ENCODE measurements around the gene PRPSAP2. TPM values are rescaled to one million over a fixed set of nuclear protein-coding genes. Genes with fewer than 3 reads are reported as not detected.

PRPSAP2 gene
- polyA plus RNA-seq, 3 donors, result 12.2 to 14.1 (median 13.3) TPM

DNA sequence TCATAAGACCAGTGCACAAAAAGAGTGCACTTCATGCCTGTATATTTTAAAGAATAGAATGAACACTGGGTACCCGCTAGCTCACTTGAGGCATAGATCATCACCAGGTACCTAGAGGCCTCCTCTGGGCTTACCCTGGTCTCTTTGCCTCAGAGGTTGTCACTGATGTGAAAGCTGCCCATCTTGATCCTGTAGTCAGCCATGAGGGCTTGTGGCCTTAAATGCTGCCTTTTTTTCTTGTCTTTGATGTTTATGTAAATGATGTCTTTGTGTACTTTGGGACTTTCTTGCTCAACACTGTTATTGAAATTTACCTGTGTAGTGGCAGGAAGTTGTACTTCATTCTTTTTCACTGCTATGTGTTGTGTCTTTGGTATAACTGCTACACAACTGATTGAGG is 67.3 kb downstream of the PRPSAP2 start:
- no peak overlapping the region for H3K27ac ChIP-seq (ENCODE audit: low read depth, low read length)
- WGBS, 3 donors, result 93 to 100% (median 96%) methylated on average over 1 of the region's 1 CpG

DNA sequence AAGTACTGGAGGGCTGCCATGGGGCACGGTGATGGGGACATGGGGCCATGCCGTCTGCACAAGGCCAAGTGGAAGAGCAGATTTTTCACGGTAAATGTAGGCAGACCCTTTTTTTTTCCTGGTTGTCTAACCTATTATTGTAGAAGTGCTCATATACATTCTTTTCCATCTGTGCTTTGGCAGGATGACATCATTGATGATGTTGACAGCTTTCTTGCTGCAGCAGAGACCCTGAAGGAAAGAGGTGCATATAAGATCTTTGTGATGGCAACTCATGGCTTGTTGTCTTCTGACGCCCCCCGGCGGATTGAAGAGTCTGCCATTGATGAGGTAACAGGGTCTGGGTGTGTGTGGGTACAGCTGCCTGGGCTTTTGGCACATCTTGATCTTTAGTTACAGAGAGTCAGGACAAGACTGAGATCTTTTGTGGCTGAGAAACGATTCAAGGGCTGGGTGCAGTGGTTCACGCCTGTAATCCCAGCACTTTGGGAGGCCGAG is 70.7 kb downstream of the PRPSAP2 start:
- 87 to 94% (median 89%) methylated on average over 9 of the region's 9 CpGs for WGBS, 3 donors

DNA sequence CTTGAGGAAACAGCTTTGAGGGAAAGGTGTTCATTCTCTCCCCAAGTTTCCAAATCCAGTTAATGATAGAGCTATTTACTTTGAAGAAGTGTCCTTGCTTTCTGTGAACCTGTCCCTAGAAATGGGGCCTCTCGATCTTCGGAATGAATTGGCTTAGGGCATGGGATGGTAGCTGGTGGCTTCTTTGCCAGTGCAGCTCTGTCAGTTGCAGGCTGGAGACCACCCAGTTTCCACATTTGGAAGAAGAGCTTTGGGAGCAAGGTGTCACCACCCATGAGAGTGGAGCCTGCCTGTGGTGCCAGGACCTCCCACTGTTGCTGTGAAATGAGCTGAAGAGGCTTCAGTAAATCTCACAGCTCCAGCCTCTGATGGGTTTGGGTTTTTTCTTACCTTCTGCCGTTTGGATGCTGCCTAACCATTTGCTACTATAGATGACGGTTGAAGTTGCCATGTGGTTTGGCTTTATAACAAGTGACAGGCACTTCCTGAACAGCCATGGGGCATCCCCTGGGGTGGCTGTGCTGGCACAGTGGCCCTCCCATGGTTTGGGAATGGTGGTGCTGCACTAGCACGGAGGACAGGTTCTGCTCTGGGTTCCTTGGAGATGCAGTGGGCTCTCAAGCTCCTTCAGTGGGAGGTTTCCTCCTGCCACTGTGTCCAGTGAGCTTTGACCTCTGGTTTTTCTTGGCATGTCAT is 74.6 kb downstream of the PRPSAP2 start:
- H3K27ac ChIP-seq (ENCODE audit: low read depth, low read length), result no peak overlapping the region
- 61 to 68% (median 68%) methylated on average over 5 of the region's 5 CpGs for WGBS, 3 donors

More for the DNA sequence above, 70.7 kb downstream of the PRPSAP2 start:
- H3K27ac ChIP-seq (ENCODE audit: low read depth, low read length), result no peak overlapping the region

DNA sequence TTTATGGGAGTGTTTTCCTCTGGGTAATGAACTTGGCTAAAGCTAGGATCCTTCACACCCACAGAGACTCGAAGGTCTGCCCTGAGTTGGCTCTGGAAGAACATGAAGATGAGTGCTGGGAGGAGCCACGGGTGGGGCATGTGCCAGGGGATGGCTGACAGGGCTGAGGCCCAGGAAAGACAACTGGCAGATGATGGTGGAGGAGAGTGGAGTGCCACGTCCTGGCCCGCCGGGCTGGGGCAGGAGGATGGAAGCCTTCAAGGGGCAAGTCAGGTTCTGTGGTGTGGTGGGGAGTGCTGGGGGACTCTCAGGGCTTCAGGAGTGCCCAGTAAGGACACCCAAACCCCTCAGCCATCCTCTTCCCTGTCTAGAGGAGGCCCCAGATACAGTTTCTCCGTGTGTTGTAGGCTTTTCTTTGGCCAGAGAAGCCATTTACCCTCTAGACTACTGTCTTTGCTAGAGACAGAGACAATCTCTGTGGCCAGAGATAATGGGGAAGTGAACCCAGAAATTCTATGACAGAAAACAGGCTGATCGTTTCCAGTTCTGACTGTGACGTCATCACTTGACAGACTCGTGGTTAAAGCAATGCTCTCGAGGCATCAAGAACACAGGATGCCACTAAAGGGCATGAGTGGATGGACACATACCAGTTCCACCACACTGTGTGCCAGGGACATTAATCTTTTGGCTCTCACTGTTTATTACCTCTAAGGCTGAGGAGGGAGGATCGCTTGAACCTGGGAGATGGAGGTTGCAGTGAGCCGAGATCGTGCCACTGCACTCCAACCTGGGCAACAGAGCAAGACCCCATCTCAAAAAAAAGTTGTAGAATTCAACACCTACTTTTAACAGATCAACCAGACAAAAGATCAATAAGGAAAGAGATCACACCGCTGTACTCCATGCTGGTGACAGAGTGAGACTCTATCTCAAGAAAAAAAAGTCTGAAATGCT is 75.4 kb downstream of the PRPSAP2 start:
- WGBS, 3 donors, result 72 to 83% (median 73%) methylated on average over 14 of the region's 14 CpGs
- H3K27ac ChIP-seq (ENCODE audit: low read depth, low read length), result no peak overlapping the region

DNA sequence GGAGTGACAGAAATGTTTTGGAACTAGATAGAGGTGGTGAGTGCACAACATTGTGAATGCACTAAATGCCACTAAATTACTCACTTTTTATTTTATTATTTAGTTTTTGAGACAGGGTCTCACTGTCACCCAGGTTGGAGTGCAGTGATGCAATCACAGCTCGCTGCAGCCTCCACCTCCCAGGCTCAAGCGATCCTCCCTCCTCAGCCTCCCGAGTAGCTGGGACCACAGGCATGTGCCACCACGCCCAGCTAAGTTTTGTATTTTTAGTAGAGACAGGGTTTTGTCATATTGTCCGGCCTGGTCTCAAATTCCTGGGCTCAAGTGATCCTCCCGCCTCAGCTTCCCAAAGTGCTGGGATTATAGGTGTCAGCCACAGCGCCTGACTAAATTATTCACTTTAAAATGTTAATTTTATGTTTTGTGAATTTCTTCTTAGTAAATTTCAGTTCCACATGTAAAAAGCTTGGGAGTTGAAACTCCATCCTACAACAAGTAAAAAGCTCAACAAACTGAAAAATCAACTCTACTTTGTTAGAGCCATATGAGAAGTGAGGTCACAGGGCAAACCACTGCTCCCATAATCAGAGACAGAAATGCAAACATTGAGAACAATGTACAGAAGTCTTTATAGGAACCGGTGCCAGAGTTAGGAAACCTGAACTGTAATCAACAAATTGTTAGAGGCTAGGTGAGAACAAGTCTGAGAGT is 80.2 kb downstream of the PRPSAP2 start:
- WGBS, 3 donors, result 72 to 84% (median 82%) methylated on average over 8 of the region's 8 CpGs
- H3K27ac ChIP-seq (ENCODE audit: low read depth, low read length), result no peak overlapping the region

DNA sequence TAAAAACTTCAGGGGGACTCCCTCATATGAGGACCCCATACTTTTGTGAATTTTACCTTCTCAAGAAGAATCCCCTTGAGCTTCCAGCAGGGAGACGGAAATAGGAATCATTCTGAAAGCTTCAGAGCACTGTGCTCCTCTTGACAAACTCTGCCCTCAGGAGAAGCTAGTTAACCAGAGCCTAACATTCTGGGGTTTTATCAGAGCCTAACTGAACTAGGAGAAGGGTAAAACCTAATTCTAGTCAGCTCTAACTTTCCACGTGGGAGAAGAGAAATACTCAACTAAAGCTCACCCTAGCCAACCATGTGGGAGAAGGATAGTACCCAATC is 80.7 kb downstream of the PRPSAP2 start:
- 56 to 78% (median 58%) methylated on average over 2 of the region's 2 CpGs for WGBS, 3 donors
- H3K27ac ChIP-seq (ENCODE audit: low read depth, low read length), result no peak overlapping the region

DNA sequence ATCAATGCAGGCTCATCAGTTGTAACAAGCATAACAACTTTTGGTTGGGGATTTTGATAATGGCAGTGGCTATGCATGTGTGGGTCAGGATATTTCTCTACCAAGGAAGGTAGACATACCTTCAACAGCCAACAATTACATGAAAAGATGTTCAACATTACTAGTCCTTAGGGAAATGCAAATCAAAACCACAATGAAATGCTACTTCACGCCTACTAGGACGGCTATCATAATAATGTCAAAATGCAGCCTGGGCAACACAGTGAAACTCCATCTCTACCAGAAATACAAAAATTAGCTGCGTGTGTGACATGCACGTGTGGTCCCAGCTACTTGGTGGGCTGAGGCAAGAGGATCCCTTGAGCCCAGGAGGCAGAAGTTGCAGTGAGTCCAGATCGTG is 86.7 kb downstream of the PRPSAP2 start:
- H3K27ac ChIP-seq (ENCODE audit: low read depth, low read length), result no peak overlapping the region
- WGBS, 3 donors, result 74 to 85% (median 79%) methylated on average over 5 of the region's 5 CpGs

DNA sequence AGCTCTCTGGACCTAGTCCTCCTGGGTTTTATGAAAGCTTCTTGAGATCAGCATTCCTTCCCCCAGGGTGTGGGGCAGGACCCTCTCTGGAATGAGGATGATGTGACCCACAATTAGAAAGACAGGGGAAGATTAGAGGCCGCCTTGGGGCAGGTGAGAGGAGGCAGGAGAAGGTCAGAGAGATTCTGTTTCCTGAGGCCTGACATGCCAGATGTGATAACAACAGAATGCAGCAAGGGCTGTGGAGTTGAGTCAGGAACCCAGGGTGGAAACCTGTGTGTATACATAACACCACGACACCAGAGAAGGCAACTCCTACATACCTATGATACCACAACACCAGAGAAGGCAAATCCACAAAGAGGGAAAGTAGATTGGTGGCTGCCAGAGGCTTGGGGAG is 88.6 kb downstream of the PRPSAP2 start:
- WGBS, 3 donors, result 62 to 78% (median 69%) methylated on average over 2 of the region's 2 CpGs
- H3K27ac ChIP-seq (ENCODE audit: low read depth, low read length), result no peak overlapping the region

DNA sequence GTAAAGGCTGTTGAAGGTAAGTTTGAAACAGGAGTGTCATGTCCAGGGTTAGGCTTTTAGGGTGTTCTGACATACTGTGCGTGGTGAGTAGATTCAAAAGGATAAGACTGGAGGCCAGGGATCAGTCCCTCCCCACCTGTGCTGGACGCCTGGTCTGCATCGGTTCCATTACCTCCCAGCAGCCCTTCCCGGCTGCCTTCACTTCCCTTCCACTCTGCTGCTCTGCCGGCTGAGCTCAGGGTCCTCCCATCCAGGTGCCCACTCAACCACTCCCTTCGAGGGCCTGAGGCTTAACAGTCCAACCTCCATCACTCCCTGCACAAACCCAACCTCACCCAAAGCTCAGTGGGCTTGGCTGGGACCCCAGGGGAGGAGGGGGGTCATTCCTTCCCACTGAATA is 89.9 kb downstream of the PRPSAP2 start:
- WGBS, 3 donors, result 70 to 89% (median 78%) methylated on average over 6 of the region's 6 CpGs
- no peak overlapping the region for H3K27ac ChIP-seq (ENCODE audit: low read depth, low read length)

DNA sequence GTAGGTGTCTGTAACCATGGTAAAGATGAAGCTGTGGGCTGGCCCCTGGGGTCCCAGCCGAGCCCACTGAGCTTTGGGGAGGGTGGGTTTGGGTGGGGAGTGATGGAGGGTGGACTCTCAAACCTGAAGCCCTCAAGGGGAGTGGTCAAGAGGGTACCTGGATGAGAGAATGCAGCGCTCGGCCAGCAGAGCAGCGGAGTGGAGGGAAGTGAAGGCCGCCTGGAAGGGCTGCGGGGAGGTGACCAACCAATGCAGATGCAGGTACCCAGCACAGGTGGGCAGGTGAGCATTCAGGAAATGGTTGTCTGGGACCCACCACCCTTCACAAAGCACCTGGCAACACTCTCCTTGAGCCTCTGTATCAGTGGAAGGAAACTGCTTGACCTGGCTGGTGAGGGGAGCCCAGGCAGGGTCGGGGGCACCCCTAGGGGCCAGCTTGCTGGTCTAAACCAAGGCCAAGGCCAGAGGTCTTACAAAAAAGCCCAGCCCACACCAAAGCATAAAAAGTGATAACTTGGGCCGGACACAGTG is 90.6 kb downstream of the PRPSAP2 start:
- no peak overlapping the region for H3K27ac ChIP-seq (ENCODE audit: low read depth, low read length)
- 82 to 88% (median 82%) methylated on average over 8 of the region's 8 CpGs for WGBS, 3 donors

DNA sequence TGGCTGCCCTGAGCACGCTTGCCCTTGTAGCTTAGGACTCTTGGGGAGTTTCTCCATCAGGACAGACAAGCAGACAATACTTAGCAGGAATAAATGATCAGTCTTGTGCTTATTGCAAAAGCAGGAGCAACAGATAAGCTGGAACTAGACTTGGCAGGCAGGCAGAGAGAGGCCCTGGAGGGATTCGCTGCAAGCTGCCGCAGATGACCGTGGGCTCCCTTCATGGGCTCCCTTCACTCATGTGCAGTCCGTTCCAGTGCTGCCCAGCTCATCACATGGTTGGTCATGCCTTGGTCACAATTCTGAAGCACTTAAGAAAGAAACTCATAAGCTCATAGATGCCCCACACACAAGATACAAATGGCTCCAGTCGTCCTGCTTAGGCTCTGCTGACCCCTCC is 91.6 kb downstream of the PRPSAP2 start:
- no peak overlapping the region for H3K27ac ChIP-seq (ENCODE audit: low read depth, low read length)
- 64 to 68% (median 65%) methylated on average over 6 of the region's 6 CpGs for WGBS, 3 donors

DNA sequence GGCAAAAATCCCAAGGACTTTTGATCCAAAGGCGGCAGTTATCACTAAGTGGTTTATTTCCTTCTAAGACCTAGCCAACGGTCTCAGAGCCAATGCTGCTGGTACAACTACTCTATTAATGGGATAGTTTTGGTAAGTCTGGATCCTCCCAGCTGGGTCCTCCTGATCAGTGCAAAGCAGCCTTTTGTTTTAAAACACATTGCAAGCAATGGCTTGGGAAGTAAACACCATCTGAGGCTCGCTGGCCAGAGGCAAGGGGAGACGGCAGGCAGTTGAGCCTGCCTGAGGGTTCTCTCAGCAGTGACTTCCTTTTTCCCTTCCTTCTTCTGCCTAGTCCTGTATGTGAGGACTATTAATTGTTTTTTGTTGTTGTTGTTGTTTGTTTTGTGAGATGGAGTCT is 92.4 kb downstream of the PRPSAP2 start:
- 54 to 59% (median 58%) methylated on average over 4 of the region's 4 CpGs for WGBS, 3 donors
- no peak overlapping the region for H3K27ac ChIP-seq (ENCODE audit: low read depth, low read length)

DNA sequence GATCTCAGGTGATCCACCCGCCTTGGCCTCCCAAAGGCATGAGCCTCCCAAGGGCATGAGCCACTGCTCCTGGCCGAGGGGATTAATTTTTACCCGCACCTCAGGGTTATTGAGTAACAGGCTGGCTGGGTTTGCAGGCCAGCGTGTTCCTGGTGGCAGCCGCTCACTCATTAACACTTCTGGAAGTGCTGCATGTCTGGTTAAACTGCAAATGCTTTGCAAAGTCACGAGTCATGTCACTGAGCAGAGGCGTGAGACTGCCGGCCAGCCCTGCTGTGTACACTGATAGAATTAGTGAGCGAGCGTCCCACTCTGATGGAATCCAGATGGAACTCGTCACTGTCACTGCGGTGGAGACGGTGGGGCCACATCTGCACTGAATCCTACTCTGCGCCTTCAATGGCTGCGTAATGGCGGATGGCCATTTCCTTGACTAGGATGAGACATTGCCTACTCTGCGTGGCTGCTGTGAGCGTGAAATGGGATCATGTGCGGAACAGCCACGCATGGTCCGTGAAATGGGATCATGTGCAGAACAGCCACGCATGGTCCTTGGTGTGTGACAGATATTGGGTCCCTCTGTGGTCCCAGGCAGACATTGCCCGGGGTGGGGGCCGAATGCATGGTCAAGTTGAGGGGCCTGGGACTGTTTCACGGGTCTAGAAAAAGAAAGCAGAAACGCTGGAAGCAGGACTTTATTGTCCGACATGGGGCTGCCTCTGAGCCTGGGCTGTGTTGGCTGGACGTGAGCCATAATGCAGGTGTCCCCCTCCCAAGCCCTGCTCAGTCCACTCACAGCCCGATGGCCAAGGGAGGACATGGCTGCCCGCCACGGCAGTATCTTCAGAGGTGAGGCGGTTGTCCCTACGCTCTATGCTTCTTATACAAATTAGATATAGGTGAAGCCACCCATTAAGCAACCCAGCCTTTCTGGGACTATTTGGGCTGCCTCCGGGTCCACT is 93.3 kb downstream of the PRPSAP2 start:
- WGBS, 3 donors, result 67 to 78% (median 77%) methylated on average over 34 of the region's 34 CpGs

DNA sequence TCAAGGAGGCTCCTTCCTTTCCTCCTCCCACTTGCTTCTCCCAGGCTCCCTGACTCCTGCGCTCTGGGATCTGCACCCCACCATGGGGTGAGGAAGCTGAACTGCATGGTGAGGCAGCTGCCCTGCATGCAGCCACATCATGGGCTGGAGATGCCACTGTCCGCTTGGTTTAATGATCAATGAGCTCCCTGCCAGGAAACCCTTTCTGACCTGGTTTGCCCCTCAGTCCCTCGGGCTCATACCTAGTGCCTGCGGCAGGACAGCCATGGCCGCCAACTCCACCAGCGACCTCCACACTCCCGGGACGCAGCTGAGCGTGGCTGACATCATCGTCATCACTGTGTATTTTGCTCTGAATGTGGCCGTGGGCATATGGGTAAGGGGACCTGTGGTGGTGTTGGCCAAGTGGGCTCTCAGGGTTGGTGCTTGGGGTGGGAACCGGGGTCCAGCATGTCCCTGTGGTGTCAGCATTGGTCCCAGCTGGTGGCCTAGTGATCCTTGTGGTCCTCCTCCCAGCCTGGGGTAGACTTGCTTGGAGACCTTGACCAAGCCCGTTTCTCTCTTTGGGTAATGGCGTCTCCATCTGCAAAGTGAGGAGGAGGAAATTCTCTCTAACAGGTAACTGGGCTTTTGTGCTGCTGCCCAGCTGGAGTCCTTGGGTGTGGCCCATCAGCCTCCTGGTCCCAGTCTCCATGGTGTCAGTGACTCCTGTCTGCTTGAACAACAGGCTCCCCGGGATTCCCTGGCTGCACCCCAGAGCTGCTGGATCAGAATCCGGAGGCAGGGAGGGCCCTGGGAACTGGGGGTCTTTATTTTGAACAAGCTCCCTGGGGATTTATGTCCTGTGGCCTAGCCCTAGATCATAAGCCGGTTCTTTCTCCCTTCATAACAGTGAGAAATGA is 94.3 kb downstream of the PRPSAP2 start, which contains the start of gene SLC5A10:
Gene SLC5A10 (plus strand): TSS at position 225 of the 902 bp plus-strand sequence. CDS start 41 bp downstream, at position 266.
- H3K27ac ChIP-seq (ENCODE audit: low read depth, low read length), result no peak within 1 kb of the TSS
- WGBS, 3 donors, result 83 to 87% (median 85%) methylated on average over 17 of the region's 17 CpGs

More for the DNA sequence above, 93.3 kb downstream of the PRPSAP2 start:
- H3K27ac ChIP-seq (ENCODE audit: low read depth, low read length), result no peak overlapping the region

DNA sequence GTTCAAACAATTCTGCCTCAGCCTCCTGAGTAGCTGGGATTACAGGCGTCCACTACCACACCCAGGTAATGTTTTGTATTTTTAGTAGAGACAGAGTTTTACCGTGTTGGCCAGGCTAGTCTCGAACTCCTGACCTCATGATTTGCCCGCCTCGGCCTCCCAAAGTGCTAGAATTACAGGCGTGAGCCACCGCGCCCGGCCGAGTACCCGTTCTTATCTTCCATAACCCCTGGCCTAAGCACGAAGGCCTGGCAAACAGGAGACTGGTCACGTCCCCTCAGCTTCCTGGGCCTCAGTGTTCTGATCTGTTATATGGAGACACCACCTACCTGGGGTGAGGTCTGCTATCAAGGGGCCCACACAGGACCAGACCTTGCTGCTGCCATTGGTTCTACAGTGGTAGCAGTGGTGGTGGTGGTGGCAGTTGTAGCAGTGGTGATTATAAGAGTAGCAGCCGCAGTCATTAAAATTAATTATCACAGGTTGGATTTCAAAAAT is 95.3 kb downstream of the PRPSAP2 start:
- 94% methylated on average over 14 of the region's 14 CpGs for WGBS, 3 donors

DNA sequence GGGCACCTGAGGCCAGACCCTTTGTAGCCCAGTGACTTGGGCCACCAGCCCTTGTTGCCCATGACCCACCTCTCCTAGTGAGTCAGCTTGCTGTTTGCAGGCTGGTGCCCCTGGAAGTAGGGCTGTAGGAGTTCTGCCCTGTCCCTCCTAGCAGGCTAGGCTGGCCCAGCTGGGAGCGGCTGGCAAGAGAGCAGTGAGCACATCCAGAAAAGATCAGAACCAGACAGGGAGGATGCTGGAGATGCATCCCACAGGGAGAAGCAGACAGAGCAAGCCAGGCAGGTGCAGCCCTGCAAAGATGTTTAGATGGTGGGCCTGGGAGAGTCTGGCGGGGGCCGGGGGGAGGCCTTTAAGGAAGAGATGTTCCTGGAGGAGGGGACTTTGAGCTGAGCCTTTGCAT is 96.4 kb downstream of the PRPSAP2 start:
- H3K27ac ChIP-seq (ENCODE audit: low read depth, low read length), result no peak overlapping the region
- 92 to 96% (median 92%) methylated on average over 3 of the region's 3 CpGs for WGBS, 3 donors

More for the DNA sequence above, 95.3 kb downstream of the PRPSAP2 start:
- no peak overlapping the region for H3K27ac ChIP-seq (ENCODE audit: low read depth, low read length)
